ENCODE results near the gene CCDC149.

DNA sequence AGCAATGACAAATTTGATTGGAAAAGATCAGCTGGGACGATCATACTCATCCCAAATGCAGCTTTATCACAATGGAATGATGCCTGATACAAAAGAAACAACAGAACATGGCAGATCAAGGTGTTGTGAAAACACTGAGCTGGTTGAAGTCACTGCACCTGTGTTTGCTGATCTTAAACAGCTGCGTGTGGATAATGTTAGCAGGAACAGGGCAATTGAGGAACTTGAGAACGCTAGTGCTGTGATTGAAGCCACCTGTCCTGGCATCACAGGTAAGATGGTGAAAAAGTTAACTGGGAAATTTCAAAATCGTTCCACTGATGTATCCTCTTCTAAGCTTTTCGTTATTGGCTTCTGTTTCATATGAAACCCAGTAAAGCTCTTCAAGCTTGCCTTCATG is 144.8 kb downstream of the CCDC149 start:
- TF ChIP-seq CTCF (IDR thresholded peaks at IDR 0.05; ENCODE audit: insufficient read depth, low read depth, low read length), result no peak
- TF ChIP-seq EZH2 (IDR thresholded peaks at IDR 0.05; ENCODE audit: insufficient read depth, low read length), result no peak

All from astrocyte (in vitro differentiated cells and primary cell).